Measurements from ENCODE around the gene KRTAP16-1.

GRCh38 chr17:41264599-41264998 lies 44.5 kb downstream of the KRTAP16-1 start:
- TF ChIP-seq CTCF (conservative IDR thresholded peaks at IDR 0.05; ENCODE audit: low read length), result no peak
- TF ChIP-seq EZH2phosphoT487 (IDR thresholded peaks at IDR 0.05; ENCODE audit: borderline replicate concordance), result no peak

Measured in Loucy (cell line).